Activated gamma-delta T cell treated with Interleukin-2 at 50 U/mL for 16 hours (primary cell): Measurements from ENCODE around the gene CSPG4.
A peak's percentile ranks its signal among the peaks of the same experiment; 100 is the strongest.
"Not testable (repeated sequence)": the region's sequence is repeated elsewhere in the genome, so short reads cannot be mapped to it uniquely, and the experiment has no call there.

ENCODE experiments used
- DNase-seq: peaks from one replicate; pipeline ENCODE4 v3.0.0-alpha.2; 2020

Gene CSPG4

DNA sequence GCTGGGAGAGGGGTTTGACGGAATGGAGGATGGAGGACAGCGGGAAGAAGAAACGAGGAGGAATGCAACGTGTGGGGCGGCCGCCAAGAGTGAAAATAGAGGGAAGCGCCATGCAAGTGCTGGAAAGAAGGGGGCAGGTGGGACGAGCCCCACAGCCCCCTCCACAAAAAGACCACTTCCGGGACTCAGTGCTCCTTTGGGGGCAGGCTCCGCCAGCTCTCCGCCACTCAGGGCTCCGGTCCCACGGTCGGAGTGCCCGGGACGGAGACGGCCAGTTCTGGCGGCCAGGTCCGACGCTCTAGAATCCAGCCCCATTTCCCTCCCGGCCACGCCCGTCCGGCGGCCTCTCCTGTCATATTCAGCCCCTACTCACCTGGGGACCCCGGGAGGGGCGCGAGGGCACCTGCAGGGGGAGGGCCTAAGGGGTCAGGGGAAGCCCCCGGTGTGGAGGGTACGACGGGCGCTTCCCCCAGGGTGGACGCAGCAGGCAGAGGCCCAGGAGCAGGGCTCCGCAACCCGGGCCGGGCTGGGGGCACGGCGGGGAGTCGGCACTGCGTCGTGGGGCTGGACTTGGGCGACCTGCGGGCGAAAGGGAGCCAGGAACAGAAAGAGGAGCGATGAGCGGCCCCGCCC, 25.5 kb upstream of the CSPG4 start:
- DNase-seq: no peak

DNA sequence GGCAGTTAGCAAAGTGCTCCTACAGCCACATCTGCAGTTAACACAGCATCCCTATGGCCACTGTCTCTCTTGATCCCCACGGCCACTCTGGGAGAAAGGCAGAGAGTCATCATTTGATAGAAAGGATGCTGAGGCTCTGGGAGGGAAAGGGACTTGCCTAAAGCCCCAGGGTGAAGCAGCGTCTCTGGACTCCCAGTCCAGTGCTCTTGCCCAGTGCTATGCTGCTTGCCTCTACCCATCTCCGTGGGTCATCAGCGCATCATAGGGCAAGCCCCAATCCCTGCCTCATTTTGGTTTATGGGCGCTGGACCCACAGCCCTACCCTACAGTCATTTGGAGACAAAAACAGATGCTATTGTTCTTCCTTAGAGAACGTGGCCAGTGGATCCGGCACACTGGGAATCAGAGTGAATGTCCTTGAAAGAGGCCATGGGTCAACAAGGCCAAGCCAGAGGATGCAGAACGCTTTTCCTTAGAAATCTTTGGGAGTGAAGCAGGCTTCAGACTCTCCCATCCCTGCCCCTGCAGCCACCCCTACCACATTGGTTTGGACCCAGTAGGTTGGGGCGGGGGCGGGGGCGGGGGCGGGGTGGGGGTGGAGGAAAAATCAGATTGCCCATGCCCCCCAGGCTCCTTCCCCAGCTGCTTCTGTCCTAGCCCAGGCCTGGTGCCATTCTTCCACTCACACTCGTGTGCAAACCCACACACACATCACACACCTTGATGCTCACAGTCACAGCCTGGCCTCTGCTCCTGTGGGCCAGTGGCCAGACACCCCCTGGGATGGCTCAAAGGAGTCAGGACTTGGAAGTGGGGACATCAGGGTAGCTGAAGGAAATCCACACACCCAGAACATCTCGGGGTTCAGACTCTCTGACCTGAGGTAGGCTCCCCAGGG, 24.7 kb upstream of the CSPG4 start:
- not testable (repeated sequence) for DNase-seq

- no peak for DNase-seq
Measured at GRCh38 chr15:75736256-75736655, 23.6 kb upstream of the CSPG4 start.

DNA sequence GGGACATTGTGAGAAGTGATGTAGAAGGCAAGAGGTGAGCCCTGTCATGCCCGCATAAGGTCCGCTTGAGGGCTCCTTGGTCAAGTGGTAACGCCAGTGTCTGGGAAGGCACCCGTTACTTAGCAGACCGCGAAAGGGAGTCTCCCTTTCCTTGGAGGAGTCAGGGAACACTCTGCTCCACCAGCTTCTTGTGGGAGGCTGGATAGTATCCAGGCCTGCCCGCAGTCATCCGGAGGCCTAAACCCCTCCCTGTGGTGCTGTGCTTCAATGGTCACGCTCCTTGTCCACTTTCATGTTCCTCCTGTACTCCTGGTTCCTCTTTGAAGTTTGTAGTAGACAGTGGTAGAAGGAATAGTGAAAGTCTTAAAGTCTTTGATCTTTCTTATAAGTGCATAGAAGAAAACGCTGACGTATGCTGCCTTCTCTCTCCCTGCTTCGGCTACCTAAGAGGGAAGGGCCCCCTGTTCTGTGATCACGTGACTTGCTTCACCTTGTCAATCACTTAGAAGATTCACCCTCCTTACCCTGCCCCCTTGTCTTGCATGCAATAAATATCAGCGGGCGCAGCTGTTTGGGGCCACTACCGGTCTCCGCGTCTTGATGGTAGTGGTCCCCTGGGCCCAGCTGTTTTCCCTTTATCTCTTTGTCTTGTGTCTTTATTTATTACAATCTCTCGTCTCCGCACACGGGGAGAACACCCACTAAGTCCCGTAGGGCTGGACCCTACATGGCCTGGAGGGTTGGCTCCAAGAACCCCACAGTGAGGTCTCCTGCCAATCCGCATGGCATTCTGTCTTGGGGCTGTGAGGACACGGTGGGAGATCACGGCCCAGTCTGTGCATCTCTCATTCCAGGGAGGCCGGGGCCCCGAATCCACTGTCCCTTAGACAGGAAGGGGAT, 22.5 kb upstream of the CSPG4 start:
- not testable (repeated sequence) for DNase-seq

DNA sequence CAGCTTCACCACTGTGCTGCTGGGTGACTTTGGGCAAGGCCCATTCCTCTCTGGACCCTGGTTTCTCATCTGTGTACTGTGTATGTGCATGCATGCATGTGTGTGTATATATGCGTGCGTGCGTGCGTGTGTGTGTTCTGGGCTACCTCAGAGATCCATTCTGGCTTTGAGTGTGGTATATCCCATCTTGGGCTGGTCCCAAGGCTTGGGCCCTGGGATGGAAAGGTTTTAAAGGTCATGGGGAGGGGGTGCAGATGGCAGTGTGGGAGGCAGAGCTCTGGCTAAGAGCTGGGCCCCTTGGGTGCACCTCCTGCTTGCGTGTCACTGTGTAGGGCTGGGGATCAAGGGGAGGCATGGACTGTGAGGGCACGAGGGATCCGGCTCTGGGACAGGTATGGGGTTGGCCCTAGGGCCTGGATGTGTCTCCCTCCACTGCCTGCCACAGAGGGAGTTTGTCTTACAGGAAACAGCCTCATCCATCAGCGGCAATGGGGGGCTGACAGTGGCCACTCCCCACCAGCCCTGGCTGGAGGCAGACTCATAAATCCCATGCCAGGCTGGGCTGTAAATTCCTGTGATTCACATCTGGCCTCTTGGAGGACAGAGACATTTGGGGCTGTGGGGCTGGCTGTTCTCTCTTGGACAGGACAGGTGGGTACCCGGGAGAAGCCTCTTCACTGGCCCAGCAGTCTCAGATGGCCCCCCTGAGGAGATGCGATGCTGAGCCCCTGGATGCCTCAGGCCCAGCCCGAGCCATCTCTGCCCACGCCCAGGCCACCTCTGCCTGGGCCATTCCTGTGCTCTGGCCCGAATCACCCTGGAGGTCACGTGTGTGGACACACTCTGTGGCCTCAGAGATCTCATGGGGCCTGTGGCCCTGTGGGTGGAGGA, 21.4 kb upstream of the CSPG4 start:
- no peak for DNase-seq

GRCh38 chr15:75732809-75733451, 20.3 kb upstream of the CSPG4 start:
- no peak for DNase-seq

- DNase-seq: no peak
Measured at GRCh38 chr15:75732177-75732808, 19.6 kb upstream of the CSPG4 start.

DNA sequence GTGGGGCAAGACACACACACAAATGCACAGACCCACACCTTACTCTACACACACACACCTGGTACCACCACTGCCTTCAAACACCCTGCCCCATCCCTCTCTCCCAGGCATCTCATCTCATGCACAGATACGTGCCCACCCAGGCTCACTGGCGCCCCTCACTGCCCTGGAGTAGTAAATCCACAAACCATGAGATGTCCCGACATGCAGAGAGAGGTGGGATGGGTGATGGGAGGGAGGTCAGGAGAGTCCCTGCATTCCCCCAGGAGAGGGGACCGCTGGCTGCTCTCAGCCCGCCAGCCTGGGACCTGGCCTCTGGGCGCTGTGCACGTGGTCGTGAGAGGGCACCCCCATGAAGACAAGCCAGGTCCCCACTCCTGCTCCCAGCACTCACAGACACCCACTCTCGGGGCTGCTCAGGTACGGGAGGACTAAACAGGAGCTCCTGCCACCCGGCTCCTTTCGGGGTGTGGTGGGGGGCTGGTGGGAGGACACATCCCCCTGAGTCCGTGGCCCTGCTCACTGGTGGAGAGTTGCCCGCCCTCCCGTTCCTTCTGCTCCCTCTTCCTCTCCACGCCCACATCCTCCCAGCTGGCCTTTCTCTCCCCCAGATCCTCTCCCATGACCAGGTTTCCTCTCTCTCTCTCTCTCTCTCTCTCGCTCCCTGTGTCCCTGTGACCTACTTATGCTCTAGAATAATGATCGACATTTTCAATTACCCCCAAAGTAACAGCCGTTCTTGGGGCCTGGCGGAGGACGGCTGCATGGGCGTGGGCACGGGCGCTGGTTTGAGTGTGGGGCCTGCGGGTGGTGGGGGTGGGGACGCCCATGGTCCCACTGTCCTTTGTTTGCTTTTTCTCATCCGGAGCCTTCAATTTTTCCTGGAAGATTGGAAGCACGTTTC, 18.9 kb upstream of the CSPG4 start:
- DNase-seq: no peak

- DNase-seq: not testable (repeated sequence)
Measured at GRCh38 chr15:75730376-75731247, 18.0 kb upstream of the CSPG4 start.

DNA sequence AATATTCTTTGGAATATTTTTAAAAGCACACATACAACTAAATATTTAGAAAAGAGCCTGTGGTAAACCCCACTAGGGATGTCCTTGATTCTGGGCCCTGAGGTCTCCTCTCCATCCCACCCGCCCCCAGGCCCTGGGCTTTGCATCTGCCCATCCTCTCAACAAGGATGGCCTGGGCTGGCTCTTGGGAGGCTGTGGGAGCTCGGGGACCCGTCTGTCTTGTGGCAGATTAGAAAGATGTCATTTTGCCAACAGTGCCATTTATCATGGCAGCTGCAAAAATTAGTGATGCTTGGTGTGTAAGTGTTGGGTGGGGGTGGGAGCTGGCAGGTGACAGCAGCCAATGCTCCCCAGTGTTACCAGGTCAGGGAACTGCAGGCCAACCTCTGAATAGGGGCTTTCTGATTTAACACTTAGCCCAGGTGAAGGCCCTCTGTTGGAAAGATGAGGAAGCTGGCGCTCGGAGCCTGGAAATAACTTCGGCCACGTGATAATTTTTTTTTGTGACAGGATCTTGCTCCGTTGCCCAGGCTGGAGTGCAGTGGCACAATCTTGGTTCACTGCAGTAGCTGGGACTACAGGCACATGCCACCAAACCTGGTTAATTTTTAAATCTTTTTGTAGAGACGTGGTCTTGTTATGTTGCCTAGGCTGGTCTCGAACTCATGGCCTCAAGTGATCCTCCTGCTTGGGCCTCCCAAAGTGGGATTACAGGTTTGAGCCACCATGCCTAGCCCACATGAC, 16.9 kb upstream of the CSPG4 start:
- DNase-seq: no peak

- peak; percentile 71 for DNase-seq
Measured at GRCh38 chr15:75727851-75728715, 15.4 kb upstream of the CSPG4 start.

DNA sequence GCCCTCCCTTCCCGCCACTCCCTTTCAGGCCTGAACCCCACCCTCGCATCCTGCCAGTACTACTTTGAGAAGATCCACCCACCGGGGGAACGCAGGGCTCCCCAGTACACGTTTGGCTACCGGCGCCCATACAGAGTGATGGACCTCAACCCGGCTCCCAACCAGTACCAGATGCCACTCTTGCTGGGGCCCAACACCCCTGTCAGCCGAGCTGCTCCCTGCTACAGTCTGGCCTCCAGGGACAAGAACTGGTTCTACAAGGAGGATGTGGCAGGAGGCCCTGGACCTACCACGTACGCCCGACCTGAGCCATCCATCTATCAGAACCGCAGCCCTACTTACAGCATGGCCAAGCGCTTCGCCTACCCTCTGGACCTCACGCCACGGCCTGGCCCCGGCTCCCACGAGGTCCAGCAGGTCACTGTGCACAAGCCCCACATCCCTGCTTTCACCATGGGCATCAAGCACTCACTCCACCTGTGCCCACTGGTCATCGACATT, 14.4 kb upstream of the CSPG4 start:
- DNase-seq: no peak

DNA sequence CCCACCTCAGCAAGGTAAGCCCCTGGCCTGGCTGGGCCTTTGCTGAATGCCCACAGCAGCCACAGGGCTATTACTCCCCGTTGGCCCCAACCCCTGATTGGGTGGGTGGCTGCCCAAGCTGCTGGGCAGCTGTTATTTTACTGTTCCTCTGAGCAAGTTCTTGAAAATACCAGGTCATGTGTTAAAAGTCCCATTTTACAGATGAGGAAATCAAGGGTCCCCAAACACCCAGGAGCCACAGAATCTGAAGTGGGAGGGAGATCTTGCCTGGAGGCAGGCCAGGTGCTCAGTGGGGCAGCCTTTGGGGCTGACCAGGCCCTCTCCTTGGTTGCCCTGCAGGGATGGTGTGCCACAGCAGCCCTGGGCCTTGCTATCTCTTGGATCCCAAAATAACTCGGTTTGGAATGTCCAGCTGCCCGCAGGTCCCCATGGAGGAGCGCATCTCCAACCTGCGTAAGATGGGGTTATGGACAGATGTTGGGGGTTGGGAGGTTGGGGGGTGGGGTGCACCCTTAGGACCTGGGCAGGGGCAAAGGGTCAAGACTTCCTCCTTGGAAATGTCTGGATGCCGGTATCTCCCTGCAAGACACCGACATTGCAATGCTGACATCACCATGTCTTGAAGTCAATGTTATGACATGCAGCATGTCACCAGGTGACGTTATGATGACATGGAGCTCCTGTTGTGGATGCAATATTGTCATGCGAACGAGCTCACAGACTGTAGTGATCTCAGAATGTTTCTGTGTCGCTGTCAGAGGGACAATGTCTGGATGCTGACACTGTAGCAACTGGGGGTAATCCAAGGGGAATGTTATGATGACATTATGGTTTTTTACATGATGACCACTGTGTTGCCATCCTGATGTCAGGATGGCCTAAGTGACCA, 13.3 kb upstream of the CSPG4 start:
- DNase-seq: no peak

GRCh38 chr15:75725006-75725718, 12.5 kb upstream of the CSPG4 start:
- no peak for DNase-seq
